HL-60/S4 treated with phorbol 12-myristate 13-acetate at 8.2 ng/mL for 4 days and 3 days (cell line): ENCODE results near the gene HHLA2.
"Not testable (repeated sequence)": the region's sequence is repeated elsewhere in the genome, so short reads cannot be mapped to it uniquely, and the experiment has no call there.

Experiments used
- in situ Hi-C: fragments of 300-500 bp; cut with MboI; formaldehyde crosslinking; loops from 2 replicates; pipeline ENCODE4 v1.15.0; 2022; ENCODE audit warnings: low sequenced_read_pairs

Gene HHLA2, protein sequence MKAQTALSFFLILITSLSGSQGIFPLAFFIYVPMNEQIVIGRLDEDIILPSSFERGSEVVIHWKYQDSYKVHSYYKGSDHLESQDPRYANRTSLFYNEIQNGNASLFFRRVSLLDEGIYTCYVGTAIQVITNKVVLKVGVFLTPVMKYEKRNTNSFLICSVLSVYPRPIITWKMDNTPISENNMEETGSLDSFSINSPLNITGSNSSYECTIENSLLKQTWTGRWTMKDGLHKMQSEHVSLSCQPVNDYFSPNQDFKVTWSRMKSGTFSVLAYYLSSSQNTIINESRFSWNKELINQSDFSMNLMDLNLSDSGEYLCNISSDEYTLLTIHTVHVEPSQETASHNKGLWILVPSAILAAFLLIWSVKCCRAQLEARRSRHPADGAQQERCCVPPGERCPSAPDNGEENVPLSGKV

DNA sequence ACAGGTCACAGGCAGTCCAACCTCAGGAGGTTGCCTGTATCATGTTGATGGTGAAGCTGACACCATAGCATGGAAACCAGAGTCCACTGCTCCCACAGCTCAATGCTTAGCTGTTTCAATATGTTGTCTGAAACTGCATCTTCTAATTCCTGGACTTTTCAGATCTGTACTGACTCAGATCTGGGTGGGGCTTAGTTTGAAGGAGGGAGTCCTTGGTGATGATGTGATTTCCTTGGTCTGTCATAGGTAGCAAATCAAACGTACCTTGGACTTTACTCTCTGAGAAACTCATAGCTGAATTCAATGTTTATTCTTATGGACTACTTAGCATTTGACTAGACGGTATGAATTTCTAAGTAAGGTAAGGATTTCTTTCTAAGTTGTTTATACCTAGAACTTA lies at the start of gene HHLA2:
Gene HHLA2 (plus strand): TSS at position 310 of the 400 bp plus-strand sequence. CDS start 55,266 bp downstream, outside the sequence.
- in situ Hi-C loops: no loop called here

DNA sequence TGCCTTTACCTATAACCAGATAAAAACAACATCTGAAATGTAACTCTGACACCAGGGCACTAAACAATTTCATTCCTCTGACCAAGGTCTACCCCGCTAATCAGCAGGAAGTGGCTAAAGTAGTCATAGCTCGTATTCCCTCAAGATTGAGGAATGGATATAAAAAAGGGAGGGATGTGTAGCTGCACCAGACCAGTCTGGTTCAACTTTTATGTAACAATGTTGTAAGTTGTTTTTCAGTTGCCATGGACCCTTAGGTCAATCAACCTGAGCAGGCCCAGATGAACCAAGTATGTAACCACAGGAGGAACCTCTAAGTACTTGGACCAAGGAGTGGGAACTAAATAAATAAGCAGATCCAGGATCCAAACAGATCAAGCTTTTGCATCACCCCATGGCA lies 45.7 kb upstream of the HHLA2 start:
- in situ Hi-C loops: no loop called here

DNA sequence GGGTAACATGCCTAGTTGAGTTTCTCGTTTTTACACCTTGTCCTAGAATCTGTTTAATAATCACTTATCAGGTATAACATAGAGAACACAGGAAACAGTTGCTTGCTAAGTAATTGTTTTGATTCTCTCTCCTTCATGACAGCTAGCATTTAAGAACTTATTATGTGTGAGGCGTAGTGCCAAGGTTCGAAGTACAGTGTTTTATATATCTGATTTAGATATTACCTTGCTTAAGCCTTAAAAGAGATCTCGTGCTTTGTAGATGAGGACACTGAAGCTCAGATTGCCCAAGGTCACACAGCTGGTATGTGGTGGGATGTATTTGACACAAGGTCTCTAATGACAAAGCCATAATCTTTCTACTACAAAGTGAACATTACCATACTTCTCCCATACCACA lies 45.1 kb upstream of the HHLA2 start:
- in situ Hi-C loops: no loop called here

DNA sequence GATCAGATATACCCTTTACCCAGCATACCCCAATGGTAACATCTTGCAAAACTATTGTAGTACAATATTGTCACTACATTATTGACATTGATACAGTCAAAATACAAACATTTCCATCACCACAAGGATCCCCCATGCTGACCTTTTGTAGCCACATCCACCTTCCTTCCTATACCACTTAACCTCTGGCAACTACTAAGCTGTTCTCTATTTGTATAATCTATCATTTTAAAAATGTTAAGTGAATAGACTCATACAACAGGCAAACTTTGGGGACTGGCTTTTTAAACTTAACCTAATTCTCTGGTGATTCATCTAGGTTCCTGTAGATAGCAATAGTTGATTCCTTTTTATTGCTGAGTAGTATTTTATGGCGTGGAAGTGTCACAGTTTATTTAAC lies 44.5 kb upstream of the HHLA2 start:
- in situ Hi-C loops: no loop called here

DNA sequence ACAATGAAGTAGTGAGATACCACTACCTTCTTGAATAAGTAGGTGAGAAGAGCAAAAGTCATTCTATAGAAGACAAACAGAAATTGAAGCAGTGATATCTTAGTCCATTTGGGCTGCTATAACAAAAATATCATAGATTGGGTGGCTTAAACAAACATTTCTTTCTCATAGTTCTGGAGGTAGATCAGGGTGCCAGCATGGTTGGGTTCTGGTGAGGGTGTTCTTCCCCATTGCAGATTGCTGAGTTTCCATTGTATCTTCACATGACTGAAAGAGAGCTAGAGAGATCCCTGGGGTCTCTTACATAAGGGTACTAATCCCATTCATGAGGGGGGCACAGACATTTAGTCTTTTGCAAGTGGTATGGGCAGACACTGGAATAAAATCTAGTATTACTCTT lies 41.2 kb upstream of the HHLA2 start:
- in situ Hi-C loops: no loop called here

DNA sequence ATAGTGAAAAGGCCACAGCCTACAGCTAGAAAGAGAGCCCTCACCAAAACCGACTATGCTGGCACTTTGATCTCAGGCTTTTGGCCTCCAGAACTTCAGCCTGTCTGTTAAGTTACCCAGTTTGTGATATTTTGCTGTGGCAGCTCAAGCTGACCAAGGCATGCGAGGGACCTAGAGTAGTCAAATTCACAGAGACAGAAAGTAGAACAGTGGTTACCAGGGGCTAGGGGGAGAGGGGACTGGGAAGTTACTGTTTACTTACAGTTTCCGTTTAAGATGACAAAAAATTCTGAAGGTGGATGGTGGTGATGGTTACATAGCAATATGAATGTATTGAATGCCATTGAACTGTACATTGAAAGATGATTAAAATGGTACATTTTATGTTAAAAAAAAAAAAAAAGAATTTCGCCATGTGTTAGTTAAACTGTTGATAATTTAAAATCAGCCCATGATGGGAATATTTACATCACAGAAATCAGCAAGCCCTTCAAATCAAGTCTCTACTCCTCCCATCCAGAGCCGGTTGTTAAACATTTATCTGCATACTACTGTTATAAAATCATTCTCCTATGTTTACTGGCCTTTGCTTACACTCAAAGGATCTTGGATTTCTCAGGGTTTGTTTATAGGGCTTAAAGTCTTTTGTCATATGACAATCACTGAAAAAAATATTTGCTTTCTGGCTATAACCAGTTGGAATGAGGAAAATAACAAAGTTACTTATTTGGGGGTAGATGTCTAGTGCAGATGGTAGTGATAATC lies 31.6 kb upstream of the HHLA2 start:
- in situ Hi-C loops: not testable (repeated sequence)

DNA sequence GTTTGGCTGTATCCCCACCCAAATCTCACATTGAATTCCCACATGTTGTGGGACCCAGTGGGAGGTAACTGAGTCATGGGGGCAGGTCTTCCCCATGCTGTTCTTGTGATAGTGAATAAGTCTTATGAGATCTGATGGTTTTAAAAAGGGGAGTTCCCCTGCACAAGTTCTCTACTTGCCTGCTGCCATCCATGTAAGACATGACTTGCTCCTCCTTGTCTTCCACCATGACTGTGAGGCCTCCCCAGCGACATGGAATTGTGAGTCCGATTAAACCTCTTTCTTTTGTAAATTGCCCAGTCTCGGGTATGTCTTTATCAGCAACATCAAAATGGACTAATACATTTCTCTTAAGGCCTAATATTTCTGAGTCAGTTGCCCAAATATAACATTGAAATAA lies 28.1 kb upstream of the HHLA2 start:
- in situ Hi-C loops: not testable (repeated sequence)

DNA sequence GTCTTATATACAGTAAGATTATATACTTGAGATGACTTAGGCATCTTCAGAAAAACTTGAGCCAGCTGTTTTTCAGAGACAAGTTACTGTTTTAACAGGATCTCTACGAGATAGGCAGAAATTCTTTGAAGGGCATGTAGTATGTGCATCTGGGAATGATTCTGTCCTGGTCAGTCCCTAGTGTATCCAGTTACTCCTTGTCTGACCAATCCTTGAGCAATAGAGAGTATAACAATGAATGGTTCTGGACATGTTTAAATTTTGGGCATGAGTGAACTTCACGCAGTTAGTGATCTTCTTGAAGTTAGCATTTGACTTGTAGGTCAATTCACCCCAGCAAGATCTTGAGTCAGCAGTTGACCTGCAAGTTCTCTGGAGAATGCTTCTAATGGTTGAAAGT lies 24.7 kb upstream of the HHLA2 start:
- in situ Hi-C loops: no loop called here

DNA sequence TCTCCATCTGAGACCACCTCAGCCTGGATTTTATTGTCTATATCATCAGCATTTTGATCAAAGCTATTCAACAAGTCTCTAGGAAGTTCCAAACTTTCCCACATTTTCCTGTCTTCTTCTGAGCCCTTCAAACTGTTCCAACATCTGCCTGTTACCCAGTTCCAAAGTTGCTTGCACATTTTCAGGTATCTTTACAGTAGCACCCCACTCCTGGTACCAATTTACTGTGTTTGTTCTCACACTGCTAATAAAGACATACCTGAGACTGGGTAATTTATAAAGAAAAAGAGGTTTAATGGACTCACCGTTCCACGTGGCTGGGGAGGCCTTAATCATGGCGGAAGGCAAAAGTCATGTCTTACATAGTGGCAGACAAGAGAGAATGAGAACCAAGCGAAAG lies 17.3 kb upstream of the HHLA2 start:
- in situ Hi-C loops: not testable (repeated sequence)

DNA sequence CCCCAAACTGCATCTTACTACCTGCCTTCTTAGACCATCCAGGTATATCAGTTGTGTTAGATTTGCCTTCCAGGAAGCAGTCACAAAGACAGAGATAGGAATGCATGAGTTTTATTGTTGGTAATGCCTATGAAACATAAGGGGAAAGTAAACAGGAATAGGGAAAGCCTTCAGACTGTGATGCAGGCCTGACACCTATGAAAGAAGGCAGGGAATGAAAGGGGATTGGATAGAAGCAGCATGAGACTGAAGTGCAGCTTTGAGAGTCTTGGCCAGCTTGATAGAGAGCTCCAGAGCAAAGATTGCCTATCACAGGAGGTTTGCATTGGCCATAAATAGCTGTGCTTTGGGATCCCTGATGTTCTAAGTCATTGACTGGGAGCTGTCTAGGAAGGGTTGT lies 15.9 kb upstream of the HHLA2 start:
- in situ Hi-C loops: no loop called here

DNA sequence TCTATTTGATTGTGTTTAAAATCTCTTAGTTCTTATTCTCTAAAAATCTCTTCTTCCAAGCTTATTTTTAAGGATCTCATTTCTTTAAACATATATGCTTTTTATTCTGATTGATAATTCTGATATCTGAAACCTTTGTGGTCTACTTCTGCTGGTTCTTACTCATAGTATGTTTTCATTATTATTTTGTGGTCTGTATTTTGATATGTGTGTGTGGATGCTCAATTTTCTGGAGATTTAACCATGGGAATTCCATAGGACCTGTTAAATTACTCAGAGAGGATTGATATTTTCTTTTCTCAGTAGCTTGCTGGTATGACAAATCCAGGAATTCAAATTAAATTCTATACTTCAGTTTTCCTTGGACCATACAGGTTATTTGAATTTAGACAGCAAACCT lies 14.7 kb upstream of the HHLA2 start:
- in situ Hi-C loops: no loop called here

DNA sequence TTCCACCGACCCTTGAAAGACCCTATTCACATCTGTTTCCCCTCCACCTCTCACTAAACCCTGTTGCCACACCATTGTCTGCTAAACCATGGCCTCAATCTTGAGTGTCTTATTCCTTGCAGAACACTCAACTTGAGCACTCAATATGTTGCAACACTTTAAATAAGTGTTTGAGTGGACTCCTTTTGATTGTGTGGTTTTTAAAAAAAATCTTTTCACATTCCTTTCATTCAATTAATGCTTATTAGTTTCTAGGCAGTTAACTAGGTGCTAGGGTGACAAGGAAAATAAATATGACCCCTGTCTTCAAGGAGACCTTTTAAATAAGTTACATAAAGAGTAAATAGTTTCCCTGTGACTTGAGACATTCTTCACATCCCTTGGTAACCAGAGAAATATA lies 13.3 kb upstream of the HHLA2 start:
- in situ Hi-C loops: no loop called here

DNA sequence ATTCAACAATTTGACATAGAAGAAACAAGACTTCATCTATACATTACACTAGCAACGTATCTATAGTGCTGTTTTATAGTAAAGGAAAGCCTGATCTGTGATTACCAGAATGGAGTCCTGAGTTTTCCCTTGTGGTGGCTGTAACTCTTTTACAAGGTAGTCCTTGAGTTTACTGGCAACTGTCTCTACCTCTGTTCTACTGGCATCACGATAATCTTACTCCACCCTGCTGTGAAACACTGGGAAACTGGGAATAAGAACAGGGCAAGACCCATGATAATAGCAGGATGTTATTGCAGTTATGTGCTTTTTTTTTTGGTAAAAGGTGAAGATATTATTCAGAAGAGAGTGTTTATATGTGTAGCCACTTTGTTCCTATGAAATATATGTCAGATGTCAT lies 12.4 kb upstream of the HHLA2 start:
- in situ Hi-C loops: no loop called here

DNA sequence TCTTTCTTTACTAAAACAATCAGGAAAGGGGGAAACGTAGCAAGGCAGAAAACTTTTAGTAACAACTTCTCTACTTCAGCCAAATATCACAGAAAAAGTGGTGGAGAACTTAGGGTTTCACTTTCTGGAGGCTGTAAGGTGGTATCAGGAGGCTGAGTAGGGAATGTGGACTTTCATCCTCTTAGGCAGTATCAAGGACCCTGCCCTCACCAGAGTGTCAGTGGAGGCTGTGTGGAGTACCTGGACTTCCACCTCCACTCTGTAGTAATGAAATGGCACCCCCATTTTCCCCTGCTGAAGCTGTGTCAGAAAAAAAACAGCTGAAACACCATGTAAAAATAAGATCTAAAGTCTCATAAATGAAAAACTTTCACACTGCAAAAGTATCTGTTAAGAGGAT lies 11.2 kb upstream of the HHLA2 start:
- in situ Hi-C loops: no loop called here

DNA sequence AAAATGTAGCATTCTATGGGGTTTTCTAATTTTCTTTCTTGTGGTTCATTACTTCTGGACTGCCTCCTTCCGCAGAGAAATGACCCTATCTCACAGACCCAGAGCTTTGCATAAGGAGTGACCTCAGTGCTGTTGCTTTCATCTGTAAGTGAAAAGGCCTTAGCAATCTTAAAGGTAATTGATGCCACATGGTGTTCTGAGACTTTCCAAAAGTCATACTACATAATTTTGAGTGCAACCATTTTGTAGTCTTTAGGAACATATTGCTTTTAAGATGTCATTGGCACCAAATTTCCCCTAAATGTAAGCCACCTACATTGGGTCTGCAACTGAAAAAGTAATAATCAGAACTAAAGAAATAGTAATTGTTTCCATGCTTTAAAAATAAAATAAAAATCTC lies 9.2 kb upstream of the HHLA2 start:
- in situ Hi-C loops: no loop called here

DNA sequence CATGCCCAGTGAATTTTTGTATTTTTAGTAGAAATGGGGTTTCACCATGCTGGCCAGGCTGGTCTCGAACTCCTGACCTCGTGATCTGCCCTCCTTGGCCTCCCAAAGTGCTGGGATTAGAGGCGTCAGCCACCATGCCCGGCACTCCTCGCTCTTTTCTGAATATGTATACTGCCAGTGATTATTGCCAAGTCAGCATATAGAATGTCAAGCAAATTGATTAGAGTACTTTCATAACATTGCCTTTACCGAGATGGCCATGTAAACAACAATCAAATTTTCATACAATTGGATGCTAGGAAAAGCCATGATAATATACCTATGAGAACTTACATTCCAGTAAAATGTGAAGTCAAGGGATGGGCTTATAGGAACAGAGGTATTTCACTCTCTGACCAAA lies 8.2 kb upstream of the HHLA2 start:
- in situ Hi-C loops: not testable (repeated sequence)

DNA sequence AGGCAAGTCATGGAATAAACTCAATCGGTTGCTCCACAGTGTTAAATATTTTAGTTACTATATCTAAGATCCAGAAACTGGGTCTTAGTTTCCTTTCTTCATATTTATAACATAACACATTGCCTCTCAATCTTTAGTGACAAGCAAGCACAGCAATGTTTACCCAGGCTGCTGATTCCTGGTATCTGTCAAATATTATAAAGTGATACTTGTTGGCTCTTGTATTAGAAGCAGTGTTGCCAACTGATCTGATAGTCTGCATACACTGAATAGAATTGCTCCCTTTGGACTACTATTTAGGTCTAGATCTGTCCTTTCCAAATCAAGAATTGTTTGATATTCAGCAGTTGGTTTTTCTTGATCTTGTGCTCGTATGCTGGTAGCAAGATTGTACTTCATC lies 7.2 kb upstream of the HHLA2 start:
- in situ Hi-C loops: no loop called here

DNA sequence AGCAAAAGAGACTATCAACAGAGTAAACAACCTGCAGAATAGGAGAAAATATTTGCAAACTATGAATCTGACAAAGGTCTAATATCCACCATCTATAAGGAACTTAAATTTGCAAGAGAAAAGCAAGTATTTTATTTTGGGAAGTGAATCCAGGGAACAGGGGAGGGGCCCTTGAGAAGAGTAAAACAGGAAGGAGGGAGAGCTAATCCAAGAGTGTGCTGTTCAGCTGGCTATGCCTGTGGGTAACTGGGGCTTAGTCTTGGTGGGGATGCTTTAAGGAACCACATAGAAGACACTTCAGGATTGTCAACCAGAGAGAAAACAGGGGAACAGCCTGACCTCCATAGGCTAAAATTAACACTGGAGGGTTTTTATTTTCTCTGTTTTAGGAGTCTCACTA lies 3.9 kb upstream of the HHLA2 start:
- in situ Hi-C loops: no loop called here

DNA sequence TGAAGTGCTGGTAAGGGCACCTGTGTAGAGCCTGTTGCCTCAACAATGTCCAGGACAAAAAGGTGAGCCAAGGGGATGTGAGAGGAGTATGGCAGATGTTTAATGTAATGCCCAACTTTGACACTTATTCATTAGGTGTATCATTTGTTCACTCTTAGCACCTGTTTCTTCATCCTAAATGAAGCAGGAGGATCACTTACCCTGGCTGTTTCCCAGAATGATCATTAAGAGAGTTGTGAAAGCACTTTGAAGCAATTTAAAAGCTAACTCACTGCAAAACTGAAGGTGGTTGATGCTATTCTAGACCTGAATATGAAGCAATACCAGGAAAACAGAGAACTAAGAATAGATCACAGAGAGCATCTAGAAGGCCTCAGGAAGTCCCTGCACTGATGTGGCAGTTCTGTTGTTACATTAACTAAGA lies 3.4 kb upstream of the HHLA2 start:
- in situ Hi-C loops: no loop called here

DNA sequence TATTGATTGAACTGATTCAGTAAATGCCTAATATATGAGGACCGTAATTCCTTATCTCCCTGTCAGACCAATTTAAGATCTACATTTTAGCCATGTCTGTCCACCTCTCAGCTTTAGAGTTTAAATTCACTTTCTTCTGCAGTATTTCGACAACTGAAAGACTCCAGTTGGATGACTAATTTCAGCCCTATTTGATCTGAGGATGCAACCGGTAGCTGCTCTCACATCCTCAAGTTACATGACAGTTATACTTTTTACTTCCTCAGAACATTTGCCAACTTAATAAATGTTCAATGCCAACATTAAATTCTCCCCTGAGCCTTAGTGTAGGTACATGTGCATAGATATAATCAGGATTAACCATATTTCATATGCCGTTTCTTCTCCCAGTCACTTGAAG lies 2.5 kb upstream of the HHLA2 start:
- in situ Hi-C loops: no loop called here

DNA sequence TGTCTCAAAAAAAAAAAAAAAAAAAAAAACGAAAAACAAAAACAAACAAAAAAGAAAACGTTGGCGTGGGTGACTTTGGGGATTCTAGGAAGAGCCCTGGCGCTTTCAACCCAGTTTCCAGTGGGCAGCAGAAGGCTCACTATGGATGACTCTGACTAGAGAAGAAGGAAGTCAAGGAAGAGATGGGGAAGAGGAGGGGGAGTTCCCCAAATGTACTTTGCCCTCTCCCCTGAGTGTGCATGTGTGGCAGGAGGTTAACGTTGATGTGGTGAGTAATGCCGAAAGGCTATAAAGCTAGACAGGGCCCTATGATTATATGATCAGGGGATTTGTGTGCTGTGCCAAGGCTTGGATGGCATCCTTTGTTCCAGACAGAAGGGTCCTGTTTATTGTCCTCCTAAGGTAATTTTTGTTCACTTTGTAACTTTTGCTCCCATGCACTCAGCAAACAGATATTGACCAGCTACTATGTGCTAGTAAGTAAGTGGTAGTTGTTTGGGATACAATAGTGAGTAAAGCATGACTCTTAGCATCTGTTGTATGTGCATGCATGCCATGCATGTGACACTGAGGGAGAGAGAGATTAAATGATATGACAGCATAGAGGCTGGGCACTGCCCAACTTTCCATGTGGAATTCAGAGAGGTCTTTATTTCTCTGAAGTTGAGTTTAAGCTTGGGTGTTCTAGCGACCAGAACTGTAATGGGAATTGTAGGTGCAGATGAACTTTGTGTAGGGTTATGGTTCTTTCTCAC lies 750 bp upstream of the HHLA2 start:
- in situ Hi-C loops: no loop called here

DNA sequence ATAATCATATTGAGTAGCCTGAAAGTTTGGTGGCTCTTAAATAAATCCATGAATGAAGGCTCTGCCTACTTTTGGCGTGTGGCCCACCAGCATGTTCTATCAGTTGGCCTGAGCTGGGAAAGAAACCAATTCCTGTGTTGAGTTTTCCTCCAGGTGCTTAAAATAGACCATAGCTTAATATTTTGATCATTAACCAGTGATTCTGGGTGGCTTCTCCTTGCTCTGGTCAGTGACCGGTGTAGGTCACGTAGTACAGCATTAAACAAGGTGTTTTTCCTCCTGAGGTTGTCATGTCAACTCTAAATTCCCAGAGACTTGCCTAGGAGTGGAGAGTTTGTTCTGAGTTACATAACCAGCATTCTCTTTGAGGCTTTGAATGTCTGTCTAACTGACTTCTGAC lies 1.3 kb downstream of the HHLA2 start:
- in situ Hi-C loops: no loop called here
